ENCODE data around the gene HIPK2. TPM values are rescaled to one million over a fixed set of nuclear protein-coding genes. Genes with fewer than 3 reads are reported as not detected.

Gene HIPK2
- total and polyA plus RNA-seq, 10 of the 15 experiments (the other 5 are each of a cell fraction or from before 2014, with no cell fraction given) = 1.7 to 39.0 (median 9.4) TPM

DNA sequence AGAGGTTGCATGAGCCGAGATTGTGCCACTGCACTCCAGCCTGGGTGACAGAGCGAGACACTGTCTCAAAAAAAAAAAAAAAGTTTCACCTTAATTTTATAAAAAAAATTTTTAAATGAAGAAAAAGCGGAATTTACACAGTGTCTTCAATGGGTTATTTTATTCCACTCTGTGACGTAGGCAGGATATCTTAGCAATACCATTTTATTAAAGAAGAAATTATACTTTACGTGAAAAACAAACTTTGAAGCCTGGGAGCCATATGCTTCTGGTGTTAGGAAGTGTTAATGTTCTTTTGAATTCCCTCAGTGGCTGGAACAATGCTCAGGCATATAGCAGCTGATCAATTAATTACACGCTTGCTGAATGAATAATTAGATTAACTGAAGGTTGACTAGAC, 176.6 kb downstream of the HIPK2 start:
- DNase-seq (ENCODE audit: low read depth, low spot score) = no peak
- intact Hi-C loops (cut with micrococcal nuclease; ENCODE audit: unreplicated experiment) (loop anchor here (5.0 to 10.0 kb wide), 2 partner anchors 96 to 171 kb away; no protein-coding TSS in a partner anchor), in situ Hi-C loops (cut with MboI) (no loop called here)
- Histone ChIP-seq H3K9ac (ENCODE audit: control insufficient read depth, insufficient read depth, low read length) (no peak overlapping the region), H3K79me2 (ENCODE audit: control insufficient read depth, insufficient read depth, low read length) (no peaks in the 10 kb centered on the region), H3K4me3 (no peak overlapping the region), H4K20me1 (ENCODE audit: control insufficient read depth, insufficient read depth) (no peaks in the 10 kb centered on the region), H3K4me2 (ENCODE audit: control insufficient read depth, insufficient read depth) (no peak overlapping the region), H3K27me3 (replicated peaks in 1 of 2; ENCODE audit: control insufficient read depth in 2 of 2, insufficient read depth in 2 of 2, low read length in 1 of 2) (no peaks in the 10 kb centered on the region), H3K4me1 (ENCODE audit: control insufficient read depth, insufficient read depth, low read length) (no peaks in the 10 kb centered on the region), H2AFZ (ENCODE audit: control insufficient read depth, low read depth, low read length) (no peak overlapping the region), H3K36me3 (ENCODE audit: control insufficient read depth in 2 of 2, insufficient read depth in 2 of 2, low read length in 1 of 2) (peaks cover 6 to 12% of the 10 kb centered on the region in 2 experiments; a peak in 3 of 4 replicates), H3K9me3 (replicated peaks; ENCODE audit: control insufficient read depth, insufficient read depth, low read length) (no peaks in the 10 kb centered on the region), H3K27ac (ENCODE audit: control insufficient read depth, insufficient read depth) (no peak overlapping the region)
- SMC1A ChIA-PET (ENCODE audit: uncharacterized antibody, unreplicated experiment) = interaction anchor here (0.9 to 2.4 kb wide), 10 partner anchors 11 to 405 kb away, joined by 3 to 12 read pairs (median 6); no protein-coding TSS in a partner anchor
- CTCF ChIA-PET = interaction anchor here (0.6 to 6.5 kb wide), 23 partner anchors 11 to 404 kb away, joined by 3 to 88 read pairs (median 9); no protein-coding TSS in a partner anchor
- no peak for TF ChIP-seq BMI1 (IDR thresholded peaks at IDR 0.05; ENCODE audit: borderline replicate concordance)
- TF ChIP-seq SKIL (IDR thresholded peaks at IDR 0.05; ENCODE audit: low read depth, poor library complexity, severe bottlenecking) = no peak
- no peak for FAIRE-seq
- WGBS (ENCODE audit: insufficient coverage, insufficient replicate concordance, low lambda C conversion rate, missing lambda C conversion rate) = 95% methylated on average over 6 of the region's 6 CpGs
- no TSS peak for BruUV-seq (replicated peaks)
- ATAC-seq = no peak
- POLR2A ChIA-PET = interaction anchor here (0.7 kb wide), 1 partner anchor 369 kb away, joined by 6 read pairs; no protein-coding TSS in a partner anchor
- RAD21 ChIA-PET (ENCODE audit: unreplicated experiment) = interaction anchor here (0.7 to 2.4 kb wide), 9 partner anchors 12 to 405 kb away, joined by 3 to 19 read pairs (median 5); no protein-coding TSS in a partner anchor

GRCh38 chr7:139600306-139600705, 177.5 kb downstream of the HIPK2 start:
- no peaks in the 10 kb centered on the region for H3K79me2 ChIP-seq (ENCODE audit: control insufficient read depth, insufficient read depth, low read length)
- no peak overlapping the region for H3K9ac ChIP-seq (ENCODE audit: control insufficient read depth, insufficient read depth, low read length)
- H3K4me3 ChIP-seq = no peak overlapping the region
- H4K20me1 ChIP-seq (ENCODE audit: control insufficient read depth, insufficient read depth) = no peaks in the 10 kb centered on the region
- ChIA-PET SMC1A (ENCODE audit: uncharacterized antibody, unreplicated experiment) (interaction anchor here (2.4 kb wide), 1 partner anchor 402 kb away, joined by 12 read pairs; no protein-coding TSS in a partner anchor), CTCF (interaction anchor here (1.4 to 6.5 kb wide), 6 partner anchors 15 to 405 kb away, joined by 3 to 88 read pairs (median 30); no protein-coding TSS in a partner anchor), POLR2A (no interaction called here), RAD21 (ENCODE audit: unreplicated experiment) (no interaction called here)
- H3K4me2 ChIP-seq (ENCODE audit: control insufficient read depth, insufficient read depth) = no peak overlapping the region
- no peak overlapping the region for H2AFZ ChIP-seq (ENCODE audit: control insufficient read depth, low read depth, low read length)
- FAIRE-seq (no peak), DNase-seq (ENCODE audit: low read depth, low spot score) (no peak), ATAC-seq (no peak)
- H3K9me3 ChIP-seq (replicated peaks; ENCODE audit: control insufficient read depth, insufficient read depth, low read length) = no peaks in the 10 kb centered on the region
- H3K27me3 ChIP-seq (replicated peaks in 1 of 2; ENCODE audit: control insufficient read depth in 2 of 2, insufficient read depth in 2 of 2, low read length in 1 of 2) = no peaks in the 10 kb centered on the region
- in situ Hi-C loops (cut with MboI) = no loop called here
- intact Hi-C loops (cut with micrococcal nuclease; ENCODE audit: unreplicated experiment) = loop anchor here (5.0 to 10.0 kb wide), 2 partner anchors 96 to 172 kb away; no protein-coding TSS in a partner anchor
- no peaks in the 10 kb centered on the region for H3K4me1 ChIP-seq (ENCODE audit: control insufficient read depth, insufficient read depth, low read length)
- H3K27ac ChIP-seq (ENCODE audit: control insufficient read depth, insufficient read depth) = no peak overlapping the region
- peaks cover 6 to 13% of the 10 kb centered on the region in 2 experiments; a peak in 3 of 4 replicates for H3K36me3 ChIP-seq (ENCODE audit: control insufficient read depth in 2 of 2, insufficient read depth in 2 of 2, low read length in 1 of 2)
- BruUV-seq (replicated peaks) = no TSS peak
- 95% methylated on average over 8 of the region's 8 CpGs for WGBS (ENCODE audit: insufficient coverage, insufficient replicate concordance, low lambda C conversion rate, missing lambda C conversion rate)
- no peak for TF ChIP-seq SMAD5 (IDR thresholded peaks at IDR 0.05; ENCODE audit: low read depth)
- TF ChIP-seq STAT1 (conservative IDR thresholded peaks at IDR 0.05) = no peak
- TF ChIP-seq, protein P1, sequence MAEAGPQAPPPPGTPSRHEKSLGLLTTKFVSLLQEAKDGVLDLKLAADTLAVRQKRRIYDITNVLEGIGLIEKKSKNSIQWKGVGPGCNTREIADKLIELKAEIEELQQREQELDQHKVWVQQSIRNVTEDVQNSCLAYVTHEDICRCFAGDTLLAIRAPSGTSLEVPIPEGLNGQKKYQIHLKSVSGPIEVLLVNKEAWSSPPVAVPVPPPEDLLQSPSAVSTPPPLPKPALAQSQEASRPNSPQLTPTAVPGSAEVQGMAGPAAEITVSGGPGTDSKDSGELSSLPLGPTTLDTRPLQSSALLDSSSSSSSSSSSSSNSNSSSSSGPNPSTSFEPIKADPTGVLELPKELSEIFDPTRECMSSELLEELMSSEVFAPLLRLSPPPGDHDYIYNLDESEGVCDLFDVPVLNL (IDR thresholded peaks at IDR 0.05; ENCODE audit: low read depth, low read length) = no peak
- TF ChIP-seq, protein P2, sequence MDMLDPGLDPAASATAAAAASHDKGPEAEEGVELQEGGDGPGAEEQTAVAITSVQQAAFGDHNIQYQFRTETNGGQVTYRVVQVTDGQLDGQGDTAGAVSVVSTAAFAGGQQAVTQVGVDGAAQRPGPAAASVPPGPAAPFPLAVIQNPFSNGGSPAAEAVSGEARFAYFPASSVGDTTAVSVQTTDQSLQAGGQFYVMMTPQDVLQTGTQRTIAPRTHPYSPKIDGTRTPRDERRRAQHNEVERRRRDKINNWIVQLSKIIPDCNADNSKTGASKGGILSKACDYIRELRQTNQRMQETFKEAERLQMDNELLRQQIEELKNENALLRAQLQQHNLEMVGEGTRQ (IDR thresholded peaks at IDR 0.05; ENCODE audit: borderline replicate concordance, low read depth, low read length) = no peak
- TF ChIP-seq CBFB (IDR thresholded peaks at IDR 0.05; ENCODE audit: low read depth) = no peak
- TF ChIP-seq, protein P3, sequence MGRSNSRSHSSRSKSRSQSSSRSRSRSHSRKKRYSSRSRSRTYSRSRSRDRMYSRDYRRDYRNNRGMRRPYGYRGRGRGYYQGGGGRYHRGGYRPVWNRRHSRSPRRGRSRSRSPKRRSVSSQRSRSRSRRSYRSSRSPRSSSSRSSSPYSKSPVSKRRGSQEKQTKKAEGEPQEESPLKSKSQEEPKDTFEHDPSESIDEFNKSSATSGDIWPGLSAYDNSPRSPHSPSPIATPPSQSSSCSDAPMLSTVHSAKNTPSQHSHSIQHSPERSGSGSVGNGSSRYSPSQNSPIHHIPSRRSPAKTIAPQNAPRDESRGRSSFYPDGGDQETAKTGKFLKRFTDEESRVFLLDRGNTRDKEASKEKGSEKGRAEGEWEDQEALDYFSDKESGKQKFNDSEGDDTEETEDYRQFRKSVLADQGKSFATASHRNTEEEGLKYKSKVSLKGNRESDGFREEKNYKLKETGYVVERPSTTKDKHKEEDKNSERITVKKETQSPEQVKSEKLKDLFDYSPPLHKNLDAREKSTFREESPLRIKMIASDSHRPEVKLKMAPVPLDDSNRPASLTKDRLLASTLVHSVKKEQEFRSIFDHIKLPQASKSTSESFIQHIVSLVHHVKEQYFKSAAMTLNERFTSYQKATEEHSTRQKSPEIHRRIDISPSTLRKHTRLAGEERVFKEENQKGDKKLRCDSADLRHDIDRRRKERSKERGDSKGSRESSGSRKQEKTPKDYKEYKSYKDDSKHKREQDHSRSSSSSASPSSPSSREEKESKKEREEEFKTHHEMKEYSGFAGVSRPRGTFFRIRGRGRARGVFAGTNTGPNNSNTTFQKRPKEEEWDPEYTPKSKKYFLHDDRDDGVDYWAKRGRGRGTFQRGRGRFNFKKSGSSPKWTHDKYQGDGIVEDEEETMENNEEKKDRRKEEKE (IDR thresholded peaks at IDR 0.05) = no peak
- no peak for TF ChIP-seq ZZZ3 (IDR thresholded peaks at IDR 0.05; ENCODE audit: control insufficient read depth, insufficient read length, low read depth)

Data from GM12878 (cell line).